AG09309 (cell line): ENCODE data around the gene WSB1.
"Not testable (repeated sequence)": the region's sequence is repeated elsewhere in the genome, so short reads cannot be mapped to it uniquely, and the experiment has no call there.

Experiments used
- DNase-seq: peaks from one replicate; pipeline ENCODE4 v3.0.0-alpha.2; 2010; ENCODE audit warnings: low read depth
- H3K4me3 ChIP-seq: 2 replicates; pipeline ENCODE4 v1.5.1; 2011; ENCODE audit warnings: mild to moderate bottlenecking, low read depth, low read length, moderate library complexity; ENCODE audit not compliant: control insufficient read depth
- TF ChIP-seq, protein P1 (sequence below): IDR thresholded peaks from 2 replicates; pipeline ENCODE4 v1.5.1; 2011; ENCODE audit warnings: mild to moderate bottlenecking, low read depth, low read length, inconsistent platforms; ENCODE audit not compliant: insufficient read depth, control insufficient read depth; ENCODE audit errors: missing control alignments

WSB1 gene

DNA sequence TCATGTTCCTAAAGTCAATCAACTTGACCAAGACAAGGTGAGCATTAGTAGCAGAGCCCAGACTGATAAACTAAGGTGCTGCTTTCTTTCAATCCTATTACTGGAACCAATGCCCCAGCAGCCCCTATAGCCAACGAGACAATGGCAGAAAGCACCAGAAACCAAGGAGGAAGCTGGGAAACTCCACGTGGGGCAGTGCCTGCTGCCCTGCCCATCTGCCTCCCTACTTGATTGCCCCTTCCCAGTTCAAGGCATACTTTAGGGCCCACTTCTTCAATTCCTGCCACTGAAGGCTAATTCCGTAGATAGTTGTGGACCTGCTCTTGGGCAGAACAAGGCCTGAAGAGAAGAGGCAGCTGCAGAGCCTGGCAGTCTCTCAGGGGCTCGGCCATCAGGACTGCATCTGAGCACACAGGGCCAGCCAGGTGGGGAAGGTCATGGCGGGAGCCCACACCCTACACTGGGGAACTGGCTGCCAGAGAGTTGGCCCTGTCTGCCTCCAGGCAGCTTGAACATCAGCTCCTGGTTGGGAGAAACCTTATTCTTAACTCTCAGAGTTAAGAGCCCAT lies 30.9 kb downstream of the WSB1 start:
- H3K4me3 ChIP-seq: no peak overlapping the region
- DNase-seq: no peak
- TF ChIP-seq, protein P1, sequence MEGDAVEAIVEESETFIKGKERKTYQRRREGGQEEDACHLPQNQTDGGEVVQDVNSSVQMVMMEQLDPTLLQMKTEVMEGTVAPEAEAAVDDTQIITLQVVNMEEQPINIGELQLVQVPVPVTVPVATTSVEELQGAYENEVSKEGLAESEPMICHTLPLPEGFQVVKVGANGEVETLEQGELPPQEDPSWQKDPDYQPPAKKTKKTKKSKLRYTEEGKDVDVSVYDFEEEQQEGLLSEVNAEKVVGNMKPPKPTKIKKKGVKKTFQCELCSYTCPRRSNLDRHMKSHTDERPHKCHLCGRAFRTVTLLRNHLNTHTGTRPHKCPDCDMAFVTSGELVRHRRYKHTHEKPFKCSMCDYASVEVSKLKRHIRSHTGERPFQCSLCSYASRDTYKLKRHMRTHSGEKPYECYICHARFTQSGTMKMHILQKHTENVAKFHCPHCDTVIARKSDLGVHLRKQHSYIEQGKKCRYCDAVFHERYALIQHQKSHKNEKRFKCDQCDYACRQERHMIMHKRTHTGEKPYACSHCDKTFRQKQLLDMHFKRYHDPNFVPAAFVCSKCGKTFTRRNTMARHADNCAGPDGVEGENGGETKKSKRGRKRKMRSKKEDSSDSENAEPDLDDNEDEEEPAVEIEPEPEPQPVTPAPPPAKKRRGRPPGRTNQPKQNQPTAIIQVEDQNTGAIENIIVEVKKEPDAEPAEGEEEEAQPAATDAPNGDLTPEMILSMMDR: no peak

DNA sequence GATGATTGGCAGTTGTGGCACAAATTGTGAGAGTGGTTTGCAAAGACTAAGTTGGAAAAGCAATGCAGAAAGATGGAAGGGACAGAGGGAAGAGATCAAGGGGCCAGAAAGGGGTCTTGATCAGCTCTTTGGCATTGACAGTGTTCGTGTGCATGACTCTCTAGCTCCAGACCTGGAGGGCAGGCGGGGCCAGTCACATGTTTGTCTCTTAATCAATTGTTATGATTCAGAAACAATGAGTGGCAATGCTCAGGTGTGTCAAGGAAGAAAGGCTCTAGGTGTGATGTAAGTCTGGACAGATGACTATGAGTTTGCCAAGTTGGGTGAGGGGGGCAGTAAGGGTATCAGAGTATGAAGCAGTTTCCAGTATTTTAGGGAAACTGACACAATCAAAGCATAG lies 32.1 kb downstream of the WSB1 start:
- no peak for DNase-seq
- no peak overlapping the region for H3K4me3 ChIP-seq
- TF ChIP-seq, protein P1: no peak

DNA sequence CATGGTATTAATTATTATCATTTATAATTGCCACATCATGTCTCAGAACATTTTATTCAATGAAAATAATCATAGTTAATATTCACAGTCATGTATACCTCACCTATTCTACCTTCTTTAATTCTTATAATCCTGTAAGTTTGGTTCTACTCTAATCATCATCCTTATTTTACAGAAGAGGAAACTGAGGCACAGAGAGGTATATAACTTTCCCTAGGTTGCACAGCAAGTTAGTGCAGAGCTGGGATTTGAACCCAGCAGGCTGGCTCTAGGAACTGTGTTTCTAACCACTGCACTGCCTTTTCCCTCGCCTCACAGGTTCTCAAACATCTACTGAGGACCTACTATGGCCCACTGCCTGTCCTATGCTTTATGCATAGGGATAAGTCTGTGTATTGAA lies 32.7 kb downstream of the WSB1 start:
- TF ChIP-seq, protein P1: no peak
- DNase-seq: no peak
- H3K4me3 ChIP-seq: no peak overlapping the region

DNA sequence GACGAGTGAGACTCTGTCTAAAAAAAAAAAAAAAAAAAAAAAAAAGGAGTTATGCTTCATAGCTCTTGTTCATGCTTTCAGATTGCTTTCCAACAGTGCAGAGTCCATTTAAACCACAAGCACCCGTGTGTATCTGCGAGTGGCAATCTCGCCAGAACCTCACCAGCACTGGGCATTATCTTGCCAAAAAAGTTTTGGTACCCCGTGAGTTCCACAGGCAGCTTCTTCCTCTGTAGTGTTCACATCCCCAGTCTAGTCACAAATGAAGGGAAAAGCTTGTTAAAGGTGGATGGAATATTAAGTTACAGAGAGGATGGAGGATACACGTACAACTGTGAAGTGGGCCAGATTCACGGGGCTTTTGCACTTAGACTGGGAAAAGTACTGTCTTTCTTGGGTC lies 33.5 kb downstream of the WSB1 start:
- H3K4me3 ChIP-seq: no peak overlapping the region
- DNase-seq: no peak
- TF ChIP-seq, protein P1: no peak

DNA sequence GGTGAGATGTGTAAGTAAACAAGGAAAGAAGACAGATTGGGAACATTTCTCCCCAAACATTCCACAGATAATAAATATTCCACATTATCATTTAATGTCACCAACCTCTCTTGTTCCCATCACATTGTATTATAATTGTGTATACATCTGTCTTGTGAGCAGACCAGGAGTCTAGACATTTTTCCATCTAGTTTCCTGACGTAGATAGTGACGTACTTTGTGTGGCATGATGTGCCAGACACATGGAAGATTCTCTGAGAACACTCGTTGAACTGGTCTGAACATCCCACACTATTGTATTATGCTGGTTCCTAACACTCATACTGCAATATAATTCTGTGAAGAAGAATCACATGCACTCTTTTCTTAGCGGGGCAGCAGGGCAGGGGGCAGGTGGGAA lies 34.0 kb downstream of the WSB1 start:
- TF ChIP-seq, protein P1: no peak
- DNase-seq: no peak
- H3K4me3 ChIP-seq: no peak overlapping the region

DNA sequence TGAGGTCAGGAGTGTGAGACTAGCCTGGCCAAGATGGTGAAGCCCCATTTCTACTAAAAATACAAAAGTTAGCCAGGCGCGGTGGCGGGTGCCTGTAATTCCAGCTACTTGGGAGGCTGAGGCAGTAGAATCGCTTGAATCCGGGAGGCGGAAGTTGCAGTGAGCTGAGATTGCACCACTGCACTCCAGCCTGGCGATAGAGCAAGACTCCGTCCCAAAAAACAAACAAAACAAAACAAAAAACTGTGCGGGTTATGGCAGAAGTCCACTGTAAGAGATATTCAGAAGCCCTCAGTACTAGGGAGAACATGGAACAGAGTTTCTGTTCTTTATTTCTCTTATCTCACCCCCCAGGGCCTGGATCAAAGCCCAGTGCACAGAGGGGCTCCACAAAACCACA lies 34.8 kb downstream of the WSB1 start:
- H3K4me3 ChIP-seq, DNase-seq: not testable (repeated sequence)

DNA sequence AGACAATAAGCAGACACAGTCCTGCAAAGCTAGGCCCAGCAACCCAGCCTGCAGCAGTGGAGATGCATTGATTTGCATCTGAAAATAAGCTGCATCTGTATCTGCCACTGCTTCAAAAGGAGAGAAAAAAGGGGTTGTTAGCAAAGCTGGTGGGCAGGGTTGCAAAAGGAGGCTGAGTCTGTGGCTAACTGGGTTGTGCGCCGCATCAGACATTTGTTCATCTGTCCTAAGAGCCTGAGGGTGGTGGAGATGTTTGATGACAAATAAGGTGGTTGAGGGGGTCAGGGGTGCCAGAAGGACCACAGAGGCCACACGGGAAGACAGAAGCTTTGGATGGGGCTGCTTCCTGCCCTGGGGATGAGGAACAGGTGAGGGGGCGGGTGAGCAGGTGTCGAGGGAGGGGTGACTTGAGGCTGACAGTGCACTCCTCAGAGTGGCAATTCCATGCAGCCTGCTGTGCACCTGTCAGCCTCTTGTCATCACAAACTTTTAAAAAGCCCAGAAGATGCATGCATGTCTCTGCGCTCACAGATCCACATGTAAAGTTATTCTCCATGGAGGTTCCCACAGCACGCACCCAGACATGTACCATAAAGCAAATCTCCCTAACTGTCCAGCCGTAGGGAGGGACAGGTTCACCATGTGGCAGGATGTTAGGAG lies 35.4 kb downstream of the WSB1 start:
- no peak for DNase-seq
- TF ChIP-seq, protein P1: no peak
- no peak overlapping the region for H3K4me3 ChIP-seq
